CD8-positive, alpha-beta memory T cell (primary cell): ENCODE results near the gene ANKRD55. TPM values are rescaled to one million over a fixed set of nuclear protein-coding genes. Genes with fewer than 3 reads are reported as not detected.
"Not testable (repeated sequence)": the region's sequence is repeated elsewhere in the genome, so short reads cannot be mapped to it uniquely, and the experiment has no call there.

Source experiments
- CTCF ChIA-PET: fragments of 350-600 bp; sonication (Branson Sonifier 250); formaldehyde crosslinking; loops from one replicate; lab custom pipeline; 2021; ENCODE audit warnings: antibody characterized with exemption; lab: Charles Lee
- POLR2A ChIA-PET: fragments of 350-600 bp; sonication (Branson Sonifier 250); formaldehyde crosslinking; loops from one replicate; lab custom pipeline; 2021; ENCODE audit warnings: antibody characterized with exemption; lab: Charles Lee
- DNase-seq, 5 donors: peaks; one replicate each; pipeline versions ENCODE4 v3.0.0 to v3.0.0-alpha.2; 2020 to 2022; ENCODE audit warnings: mixed read lengths in 1 of 5
- H3K27ac ChIP-seq: one replicate; pipeline ENCODE4 v1.7.0; 2013; ENCODE audit warnings: low read depth, mild to moderate bottlenecking, low read length, moderate library complexity
- H3K27me3 ChIP-seq: 2 replicates; pipeline ENCODE4 v1.7.0; 2013; ENCODE audit warnings: low read length, mild to moderate bottlenecking; ENCODE audit not compliant: insufficient read depth, poor library complexity, severe bottlenecking
- H3K36me3 ChIP-seq: 2 replicates; pipeline ENCODE4 v1.7.0; 2013; ENCODE audit warnings: mild to moderate bottlenecking, low read length, moderate library complexity; ENCODE audit not compliant: insufficient read depth
- H3K4me1 ChIP-seq: 2 replicates; pipeline ENCODE4 v1.7.0; 2013; ENCODE audit warnings: mild to moderate bottlenecking, low read length, moderate library complexity; ENCODE audit not compliant: insufficient read depth
- H3K4me3 ChIP-seq: 2 replicates; pipeline ENCODE4 v1.7.0; 2013; ENCODE audit warnings: mild to moderate bottlenecking, low read length
- H3K9me3 ChIP-seq: 2 replicates; pipeline ENCODE4 v1.7.0; 2013; ENCODE audit warnings: mild to moderate bottlenecking, low read length
- H3K27ac Mint-ChIP-seq, 8 donors: one replicate each; pipeline ENCODE4 v1.8.0; 2020 to 2021; ENCODE audit warnings: mixed read lengths in 8 of 8, mild to moderate bottlenecking in 6 of 8, inconsistent platforms in 3 of 8, moderate library complexity in 3 of 8
- H3K27me3 Mint-ChIP-seq, 2 donors: one replicate each; pipeline ENCODE4 v1.8.0; 2020 to 2021; ENCODE audit warnings: mixed read lengths in 2 of 2, mild to moderate bottlenecking in 1 of 2, moderate library complexity in 1 of 2
- H3K36me3 Mint-ChIP-seq, 3 donors: one replicate each; pipeline ENCODE4 v1.8.0; 2020 to 2021; ENCODE audit warnings: mixed read lengths in 3 of 3, inconsistent platforms in 1 of 3, mild to moderate bottlenecking in 1 of 3
- H3K4me1 Mint-ChIP-seq, 3 donors: one replicate each; pipeline ENCODE4 v1.8.0; 2020 to 2021; ENCODE audit warnings: mixed read lengths in 3 of 3, inconsistent platforms in 1 of 3, mild to moderate bottlenecking in 1 of 3
- H3K4me3 Mint-ChIP-seq, 7 donors: one replicate each; pipeline ENCODE4 v1.8.0; 2020 to 2021; ENCODE audit warnings: mixed read lengths in 7 of 7, mild to moderate bottlenecking in 6 of 7, moderate library complexity in 4 of 7, inconsistent platforms in 2 of 7
- H3K9me3 Mint-ChIP-seq, 5 donors: one replicate each; pipeline ENCODE4 v1.8.0; 2020 to 2022; ENCODE audit warnings: mixed read lengths in 5 of 5, mild to moderate bottlenecking in 3 of 5, moderate library complexity in 2 of 5, inconsistent platforms in 1 of 5
- polyA plus RNA-seq: library from polyadenylated mRNA; unstranded; fragments of 300-500 nt; fragmentation: Illumina TruSeq; gene quantifications from one replicate; pipeline ENCODE4 v1.2.3, GENCODE V29; 2021
- total RNA-seq, 2 experiments: library from RNA; stranded (reverse); gene quantifications; one replicate each; pipeline ENCODE4 v1.2.3, GENCODE V29; 2021

Gene ANKRD55
- total and polyA plus RNA-seq, 3 experiments from 2014 or later = not detected

GRCh38 chr5:56212130-56212879 lies 20.8 kb downstream of the ANKRD55 start:
- Histone ChIP-seq H3K27ac (no peak overlapping the region), H3K9me3 (no peaks in the 10 kb centered on the region), H3K4me1 (no peaks in the 10 kb centered on the region), H3K27me3 (no peaks in the 10 kb centered on the region), H3K36me3 (no peaks in the 10 kb centered on the region), H3K4me3 (no peak overlapping the region)
- H3K4me1 Mint-ChIP-seq = no peaks in the 10 kb centered on the region
- ChIA-PET CTCF (no interaction called here), POLR2A (no interaction called here)
- no peak overlapping the region for H3K27ac Mint-ChIP-seq
- H3K4me3 Mint-ChIP-seq = no peak overlapping the region
- no peak for DNase-seq
- peaks cover 6 to 17% of the 10 kb centered on the region in 2 donors for H3K27me3 Mint-ChIP-seq
- H3K36me3 Mint-ChIP-seq = peaks cover 0 to 3% (median 2%) of the 10 kb centered on the region in 3 donors
- peaks cover 0 to 22% (median 13%) of the 10 kb centered on the region in 5 donors for H3K9me3 Mint-ChIP-seq

GRCh38 chr5:56211298-56211865 lies 21.7 kb downstream of the ANKRD55 start:
- CTCF ChIA-PET = no interaction called here
- H3K36me3 ChIP-seq = no peaks in the 10 kb centered on the region
- H3K9me3 Mint-ChIP-seq = peaks cover 0 to 13% (median 6%) of the 10 kb centered on the region in 5 donors

GRCh38 chr5:56208681-56209080 lies 24.4 kb downstream of the ANKRD55 start:
- no peak overlapping the region for H3K4me3 Mint-ChIP-seq
- Histone ChIP-seq H3K36me3 (no peaks in the 10 kb centered on the region), H3K9me3 (no peaks in the 10 kb centered on the region), H3K27ac (no peak overlapping the region), H3K27me3 (no peaks in the 10 kb centered on the region), H3K4me1 (no peaks in the 10 kb centered on the region), H3K4me3 (no peak overlapping the region)
- H3K27me3 Mint-ChIP-seq = peaks cover 0 to 4% of the 10 kb centered on the region in 2 donors
- H3K27ac Mint-ChIP-seq = peak overlapping the region in 1 of 8 donors; percentile 56
- H3K9me3 Mint-ChIP-seq = peaks cover 0 to 5% (median under 1%) of the 10 kb centered on the region in 5 donors
- H3K4me1 Mint-ChIP-seq = no peaks in the 10 kb centered on the region
- ChIA-PET CTCF (interaction anchor here (0.7 kb wide), 1 partner anchor 400 kb away, joined by 3 read pairs; no protein-coding TSS in a partner anchor), POLR2A (no interaction called here)
- no peak for DNase-seq
- no peaks in the 10 kb centered on the region for H3K36me3 Mint-ChIP-seq

More at GRCh38 chr5:56211298-56211865, 21.7 kb downstream of the ANKRD55 start:
- no peaks in the 10 kb centered on the region for H3K9me3 ChIP-seq
- H3K4me3 ChIP-seq = no peak overlapping the region
- H3K27ac Mint-ChIP-seq = no peak overlapping the region
- no peaks in the 10 kb centered on the region for H3K4me1 ChIP-seq
- no peak overlapping the region for H3K27ac ChIP-seq
- H3K4me1 Mint-ChIP-seq = no peaks in the 10 kb centered on the region
- H3K36me3 Mint-ChIP-seq = no peaks in the 10 kb centered on the region
- POLR2A ChIA-PET = no interaction called here
- H3K27me3 ChIP-seq = no peaks in the 10 kb centered on the region
- H3K27me3 Mint-ChIP-seq = peaks cover 4 to 8% of the 10 kb centered on the region in 2 donors
- H3K4me3 Mint-ChIP-seq = no peak overlapping the region
- no peak for DNase-seq

GRCh38 chr5:56207537-56207936 lies 25.6 kb downstream of the ANKRD55 start:
- H3K27ac Mint-ChIP-seq = no peak overlapping the region
- no peaks in the 10 kb centered on the region for H3K9me3 Mint-ChIP-seq
- peaks cover 0 to 4% of the 10 kb centered on the region in 2 donors for H3K27me3 Mint-ChIP-seq
- ChIA-PET POLR2A (no interaction called here), CTCF (no interaction called here)
- H3K36me3 Mint-ChIP-seq = no peaks in the 10 kb centered on the region
- H3K27ac ChIP-seq = no peak overlapping the region
- peaks cover 0 to 1% (median 0%) of the 10 kb centered on the region in 3 donors for H3K4me1 Mint-ChIP-seq
- no peak for DNase-seq
- no peaks in the 10 kb centered on the region for H3K36me3 ChIP-seq
- no peaks in the 10 kb centered on the region for H3K27me3 ChIP-seq
- H3K4me3 ChIP-seq = no peak overlapping the region
- no peak overlapping the region for H3K4me3 Mint-ChIP-seq
- H3K4me1 ChIP-seq = peaks cover 1% of the 10 kb centered on the region
- H3K9me3 ChIP-seq = no peaks in the 10 kb centered on the region

- H3K4me3 ChIP-seq = no peak overlapping the region
- no peaks in the 10 kb centered on the region for H3K36me3 ChIP-seq
- H3K36me3 Mint-ChIP-seq = no peaks in the 10 kb centered on the region
- no peak overlapping the region for H3K27ac ChIP-seq
- ChIA-PET POLR2A (no interaction called here), CTCF (no interaction called here)
- peaks cover 0 to 3% of the 10 kb centered on the region in 2 donors for H3K27me3 Mint-ChIP-seq
- H3K9me3 ChIP-seq = no peaks in the 10 kb centered on the region
- no peak overlapping the region for H3K4me3 Mint-ChIP-seq
- peaks cover 8% of the 10 kb centered on the region for H3K4me1 ChIP-seq
- H3K27ac Mint-ChIP-seq = no peak overlapping the region
- peaks cover 0 to 5% (median 3%) of the 10 kb centered on the region in 3 donors for H3K4me1 Mint-ChIP-seq
- H3K27me3 ChIP-seq = no peaks in the 10 kb centered on the region
- no peaks in the 10 kb centered on the region for H3K9me3 Mint-ChIP-seq
- no peak for DNase-seq
These were observed 26.8 kb downstream of the ANKRD55 start for GRCh38 chr5:56206126-56206910.

- H3K9me3 Mint-ChIP-seq, H3K9me3 ChIP-seq, DNase-seq, H3K36me3 ChIP-seq, CTCF ChIA-PET, H3K36me3 Mint-ChIP-seq, H3K27me3 Mint-ChIP-seq, POLR2A ChIA-PET, H3K27ac ChIP-seq, H3K4me3 ChIP-seq, H3K27ac Mint-ChIP-seq, H3K4me1 ChIP-seq, H3K27me3 ChIP-seq, H3K4me3 Mint-ChIP-seq: not testable (repeated sequence)
- H3K4me1 Mint-ChIP-seq = peaks cover 0 to 12% (median 3%) of the 10 kb centered on the region in 3 donors
These were observed 29.2 kb downstream of the ANKRD55 start for GRCh38 chr5:56203936-56204335.

GRCh38 chr5:56202483-56202882 lies 30.6 kb downstream of the ANKRD55 start:
- CTCF ChIA-PET = interaction anchor here (1.0 to 3.3 kb wide), 2 partner anchors 220 to 266 kb away, joined by 5 to 29 read pairs; no protein-coding TSS in a partner anchor
- POLR2A ChIA-PET = no interaction called here
- Mint-ChIP-seq H3K27ac (no peak overlapping the region), H3K36me3 (no peaks in the 10 kb centered on the region), H3K27me3 (no peaks in the 10 kb centered on the region), H3K4me3 (no peak overlapping the region), H3K4me1 (peaks cover 0 to 12% (median 3%) of the 10 kb centered on the region in 3 donors), H3K9me3 (no peaks in the 10 kb centered on the region)
- DNase-seq = no peak
- Histone ChIP-seq H3K4me1 (peaks cover 8% of the 10 kb centered on the region), H3K27me3 (no peaks in the 10 kb centered on the region), H3K36me3 (no peaks in the 10 kb centered on the region), H3K4me3 (no peak overlapping the region), H3K27ac (no peak overlapping the region), H3K9me3 (no peaks in the 10 kb centered on the region)
